Upper lobe of left lung (tissue), 4 donors: ENCODE measurements around the gene FOXJ2.

Source experiments
- EP300 ChIP-seq, 4 donors: sonication (generic); formaldehyde crosslinking; IDR thresholded peaks; one replicate each; pipeline ENCODE4 v1.5.1; 2017; ENCODE audit warnings: antibody characterized with exemption in 4 of 4, control low read depth in 2 of 4
- POLR2A ChIP-seq, 4 donors: fragments of 450-650 bp; IDR thresholded peaks; one replicate each; pipeline ENCODE4 v1.5.1; 2016 to 2017; ENCODE audit warnings: antibody characterized with exemption in 4 of 4, mild to moderate bottlenecking in 2 of 4
- POLR2AphosphoS5 ChIP-seq, 2 donors: sonication (generic); formaldehyde crosslinking; IDR thresholded peaks; one replicate each; pipeline ENCODE4 v1.5.1; 2017; ENCODE audit warnings: antibody characterized with exemption in 2 of 2
- TF ChIP-seq, protein P1 (sequence below), 6 experiments: fragments of 450-650 bp in 4 of 6; fragments of 200-600 bp in 2 of 6; sonication (generic) in 2 of 6; IDR thresholded peaks; one replicate each; pipeline ENCODE4 v1.5.1; 2016 to 2019; ENCODE audit warnings: antibody characterized with exemption in 6 of 6

DNA sequence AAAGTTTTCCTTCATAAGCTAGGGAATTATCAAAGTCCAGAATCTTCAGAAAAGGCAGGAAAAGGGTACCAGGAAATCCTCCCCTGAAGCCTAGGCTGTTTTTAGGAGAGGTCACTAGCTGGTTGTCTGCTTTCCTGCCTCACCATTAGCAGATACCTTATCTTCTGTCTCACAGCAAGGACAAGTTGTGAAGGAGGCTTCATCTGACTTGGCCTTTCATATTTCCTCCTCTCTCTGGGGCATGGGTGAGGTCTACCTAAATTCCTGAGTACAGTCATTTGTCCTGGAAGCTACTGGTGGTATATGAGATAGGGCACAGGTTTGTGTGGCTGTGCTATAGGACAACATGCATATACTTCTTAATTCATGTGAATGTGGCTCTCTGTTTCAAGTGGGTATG, 2.3 kb downstream of the FOXJ2 start:
- TF ChIP-seq, protein P1, sequence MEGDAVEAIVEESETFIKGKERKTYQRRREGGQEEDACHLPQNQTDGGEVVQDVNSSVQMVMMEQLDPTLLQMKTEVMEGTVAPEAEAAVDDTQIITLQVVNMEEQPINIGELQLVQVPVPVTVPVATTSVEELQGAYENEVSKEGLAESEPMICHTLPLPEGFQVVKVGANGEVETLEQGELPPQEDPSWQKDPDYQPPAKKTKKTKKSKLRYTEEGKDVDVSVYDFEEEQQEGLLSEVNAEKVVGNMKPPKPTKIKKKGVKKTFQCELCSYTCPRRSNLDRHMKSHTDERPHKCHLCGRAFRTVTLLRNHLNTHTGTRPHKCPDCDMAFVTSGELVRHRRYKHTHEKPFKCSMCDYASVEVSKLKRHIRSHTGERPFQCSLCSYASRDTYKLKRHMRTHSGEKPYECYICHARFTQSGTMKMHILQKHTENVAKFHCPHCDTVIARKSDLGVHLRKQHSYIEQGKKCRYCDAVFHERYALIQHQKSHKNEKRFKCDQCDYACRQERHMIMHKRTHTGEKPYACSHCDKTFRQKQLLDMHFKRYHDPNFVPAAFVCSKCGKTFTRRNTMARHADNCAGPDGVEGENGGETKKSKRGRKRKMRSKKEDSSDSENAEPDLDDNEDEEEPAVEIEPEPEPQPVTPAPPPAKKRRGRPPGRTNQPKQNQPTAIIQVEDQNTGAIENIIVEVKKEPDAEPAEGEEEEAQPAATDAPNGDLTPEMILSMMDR (IDR thresholded peaks at IDR 0.05) = no peak
- TF ChIP-seq POLR2AphosphoS5 (IDR thresholded peaks at IDR 0.05) (no peak), POLR2A (IDR thresholded peaks at IDR 0.05) (no peak), EP300 (IDR thresholded peaks at IDR 0.05) (no peak)
